Femur (tissue), 1 donor: Measurements from ENCODE around the gene FAM20C.
"Not testable (repeated sequence)": the region's sequence is repeated elsewhere in the genome, so short reads cannot be mapped to it uniquely, and the experiment has no call there.

ENCODE experiments used
- DNase-seq: peaks from one replicate; pipeline ENCODE4 v3.0.0-alpha.2; 2017

The FAM20C gene

DNA sequence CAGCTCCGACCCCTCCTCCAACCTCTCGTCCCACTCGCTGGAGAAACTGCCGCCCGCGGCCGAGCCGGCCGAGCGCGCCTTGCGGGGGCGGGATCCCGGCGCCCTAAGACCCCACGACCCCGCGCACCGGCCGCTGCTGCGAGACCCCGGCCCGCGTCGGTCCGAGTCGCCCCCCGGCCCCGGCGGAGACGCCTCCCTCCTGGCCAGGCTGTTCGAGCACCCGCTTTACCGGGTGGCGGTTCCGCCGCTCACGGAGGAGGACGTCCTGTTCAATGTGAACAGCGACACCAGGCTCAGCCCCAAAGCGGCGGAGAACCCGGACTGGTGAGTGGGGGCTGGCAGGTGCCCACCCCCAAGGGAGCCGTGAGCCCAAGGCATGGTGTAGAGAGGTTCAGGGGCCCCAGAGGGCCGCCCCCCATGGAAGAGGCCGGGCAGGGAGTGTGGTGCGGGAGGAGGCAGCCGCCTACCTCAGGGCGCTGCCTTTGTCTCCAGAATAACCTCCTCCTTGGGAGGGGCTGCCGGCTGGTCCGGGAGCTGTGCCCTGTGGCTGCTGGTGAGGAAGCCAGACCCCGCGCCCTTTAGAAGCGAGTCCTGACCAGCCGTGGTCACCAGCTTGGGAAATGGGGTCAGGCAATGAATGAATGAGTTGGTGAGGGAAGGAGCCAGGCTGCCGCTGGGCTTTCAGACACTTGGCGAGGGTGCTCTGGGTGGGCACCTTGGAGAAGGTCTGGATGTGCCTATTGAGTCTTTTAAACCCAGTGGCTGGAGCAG is 1.3 kb downstream of the FAM20C start:
- DNase-seq, result no peak

DNA sequence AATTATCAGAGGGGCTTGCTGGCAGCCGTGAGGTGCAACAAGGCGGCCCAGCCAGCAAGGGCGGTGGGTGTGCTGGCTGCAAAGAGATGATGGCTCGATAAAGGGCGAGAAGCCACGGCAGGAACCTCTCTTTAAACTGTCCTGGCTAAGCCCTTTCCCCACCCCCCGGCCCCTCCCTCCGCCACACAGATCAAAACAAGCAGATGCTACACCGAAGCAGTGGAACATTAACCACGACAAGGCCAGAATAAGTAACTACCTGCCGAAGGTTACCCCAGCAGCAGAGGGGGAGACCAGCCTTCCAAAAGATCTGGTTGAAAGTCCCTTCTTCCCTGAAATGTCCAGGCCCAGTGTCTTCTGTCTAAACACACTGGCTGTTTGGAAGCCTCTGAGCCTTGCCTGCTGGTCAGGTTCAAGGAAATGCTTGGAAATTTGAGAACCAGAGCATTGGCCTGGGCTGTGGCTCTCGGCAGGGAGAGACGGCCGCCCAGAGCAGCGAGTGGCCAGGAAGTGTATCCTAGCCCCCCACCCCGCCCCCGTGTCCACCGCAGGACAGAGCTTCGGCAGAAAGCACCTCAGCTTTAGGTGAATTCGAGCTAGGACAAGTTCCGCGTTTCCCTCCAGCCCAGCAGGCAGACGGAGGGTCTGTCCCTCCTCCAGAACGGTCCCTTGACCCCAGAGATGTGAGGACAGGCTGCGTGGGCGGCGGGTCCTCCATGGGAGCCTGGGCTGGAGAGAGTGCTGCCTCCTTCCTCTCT is 2.1 kb downstream of the FAM20C start:
- peak; percentile 67 for DNase-seq

DNA sequence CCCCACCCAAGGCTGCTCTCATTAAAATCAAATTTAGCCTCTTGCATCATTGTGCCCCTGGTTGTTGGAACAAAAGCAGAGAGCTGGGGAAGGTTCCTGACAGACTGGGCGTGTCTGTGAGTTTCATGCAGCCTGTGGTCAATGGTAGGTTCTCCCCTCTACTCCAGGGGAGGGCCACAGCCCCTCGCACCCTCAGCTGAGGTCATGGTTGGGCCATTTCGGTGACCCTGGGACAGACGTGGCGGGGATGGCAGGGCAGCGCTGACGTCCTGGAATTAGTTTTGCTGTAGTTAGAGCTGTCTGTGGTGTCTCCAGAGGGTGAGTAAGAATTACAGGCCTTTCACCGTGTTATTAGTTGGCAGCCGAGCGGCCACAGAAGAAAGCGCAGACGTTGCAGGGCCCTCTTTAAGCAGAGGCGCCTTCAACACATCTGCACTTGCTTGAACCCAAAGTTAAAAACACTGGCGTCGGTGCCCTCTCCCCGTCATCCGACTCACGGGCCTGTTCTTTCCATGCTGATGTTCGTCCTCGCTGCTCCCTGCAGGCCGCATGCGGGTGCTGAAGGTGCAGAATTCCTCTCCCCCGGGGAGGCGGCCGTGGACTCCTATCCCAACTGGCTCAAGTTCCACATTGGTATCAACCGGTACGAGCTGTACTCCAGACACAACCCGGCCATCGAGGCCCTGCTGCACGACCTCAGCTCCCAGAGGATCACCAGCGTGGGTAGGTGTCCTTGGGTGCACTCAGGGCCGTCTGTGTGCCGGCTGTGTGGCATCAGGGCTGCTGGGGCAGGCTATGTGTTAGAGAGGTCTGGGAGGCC is 2.8 kb downstream of the FAM20C start:
- DNase-seq, result peak; percentile 56

DNA sequence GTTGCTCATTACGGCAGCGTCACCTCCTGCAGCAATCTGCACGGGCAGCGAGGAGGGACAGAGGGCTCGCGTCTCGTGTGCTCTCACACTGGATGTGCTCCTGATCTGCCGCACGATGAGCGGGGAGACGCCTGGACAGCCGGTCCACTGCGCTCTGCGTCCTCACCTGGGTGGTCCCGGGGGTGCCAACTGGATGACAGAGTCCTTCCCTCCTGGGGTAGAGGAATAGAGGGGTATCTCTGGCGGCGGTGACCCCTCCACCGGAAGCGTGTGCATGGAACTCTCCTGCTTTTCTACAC is 3.4 kb downstream of the FAM20C start:
- no peak for DNase-seq

DNA sequence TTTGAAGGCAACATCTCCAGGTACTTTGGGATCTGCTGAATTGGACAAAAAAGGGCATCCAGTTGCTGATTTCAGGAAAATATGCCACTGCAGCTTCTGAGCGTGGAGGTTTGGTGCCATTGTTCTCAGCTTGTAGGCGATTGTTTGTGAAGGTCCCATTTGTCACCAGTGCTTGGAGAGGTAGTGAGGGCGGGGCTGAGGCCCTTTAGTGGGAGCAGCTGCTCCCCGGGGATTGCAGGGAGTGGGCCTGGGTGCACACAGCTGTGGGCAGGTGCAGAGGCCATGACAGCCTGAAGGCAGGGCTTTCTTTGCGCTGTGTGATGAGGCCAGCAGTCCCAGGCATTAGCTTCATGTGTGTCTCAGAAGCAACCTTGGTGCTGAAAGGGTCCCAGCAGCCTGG is 3.9 kb downstream of the FAM20C start:
- DNase-seq, result no peak

DNA sequence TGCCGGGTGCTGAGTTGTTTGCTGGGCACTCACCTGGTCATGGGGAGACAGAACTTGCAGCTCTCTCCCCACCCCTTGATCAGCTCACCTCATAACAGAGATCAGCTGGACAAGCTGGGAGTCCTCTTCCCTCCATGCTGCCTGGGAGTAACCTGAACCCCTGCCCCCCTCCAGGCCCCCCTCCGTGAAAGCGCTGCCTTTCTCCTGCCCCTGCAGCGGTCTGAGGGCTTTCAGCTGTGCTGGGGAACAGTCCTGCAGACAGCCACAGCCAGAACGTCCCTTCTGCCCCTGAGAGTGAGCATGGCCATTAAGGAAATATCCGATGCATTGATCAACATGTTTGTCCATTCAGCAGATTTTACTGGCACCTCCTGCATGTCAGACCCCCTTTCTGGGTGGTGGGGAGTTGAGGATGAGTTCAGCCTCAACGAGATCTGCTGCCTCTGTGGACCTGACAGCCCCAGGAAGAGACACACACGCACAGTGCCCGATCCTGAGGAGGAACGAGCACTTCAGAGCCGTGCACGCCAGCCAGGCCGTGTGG is 4.5 kb downstream of the FAM20C start:
- DNase-seq, result no peak

DNA sequence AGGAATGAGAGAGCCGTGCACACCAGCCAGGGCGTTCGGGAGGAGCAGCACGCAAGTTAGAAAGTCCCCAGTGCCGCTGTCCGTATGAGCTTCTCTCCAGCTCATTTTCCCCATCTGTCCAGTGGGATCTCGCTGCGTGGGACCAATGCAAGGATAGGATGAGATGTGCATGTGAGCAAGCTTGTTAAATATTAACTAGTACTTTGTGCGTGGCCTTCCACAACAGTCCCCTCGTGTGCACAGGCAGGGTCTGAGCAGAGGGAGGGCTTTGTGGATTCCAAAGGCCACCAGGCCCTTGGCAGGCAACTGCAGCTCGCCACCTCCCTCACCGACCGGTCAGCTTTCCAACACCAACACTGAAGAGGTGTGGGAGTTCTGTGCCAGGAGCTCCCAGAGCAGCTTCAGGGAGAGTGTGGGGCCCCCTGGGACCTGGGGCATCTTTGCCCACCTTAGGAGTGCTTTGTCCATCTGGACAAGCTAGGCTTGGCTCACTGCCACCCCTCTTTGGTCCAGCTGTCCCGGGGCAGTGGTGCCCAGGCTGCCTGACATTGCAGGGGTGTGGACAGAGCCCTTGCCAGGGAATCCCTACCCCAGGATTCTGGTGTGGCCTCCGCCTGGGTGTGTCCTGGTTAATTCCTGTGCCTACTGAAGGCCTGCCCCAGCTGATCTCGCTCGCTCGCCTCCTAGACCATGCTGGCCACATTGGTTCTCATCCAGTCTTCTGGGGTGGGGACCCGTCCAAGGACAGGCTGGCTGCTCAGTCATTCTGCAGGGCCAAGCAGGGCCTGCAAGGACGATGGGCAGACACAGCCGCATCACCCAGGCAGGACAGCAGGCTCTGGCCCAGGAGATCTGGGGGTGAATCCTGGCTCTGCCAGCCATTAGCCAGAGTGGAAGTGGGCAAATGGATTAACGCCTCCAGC is 5.3 kb downstream of the FAM20C start:
- no peak for DNase-seq

DNA sequence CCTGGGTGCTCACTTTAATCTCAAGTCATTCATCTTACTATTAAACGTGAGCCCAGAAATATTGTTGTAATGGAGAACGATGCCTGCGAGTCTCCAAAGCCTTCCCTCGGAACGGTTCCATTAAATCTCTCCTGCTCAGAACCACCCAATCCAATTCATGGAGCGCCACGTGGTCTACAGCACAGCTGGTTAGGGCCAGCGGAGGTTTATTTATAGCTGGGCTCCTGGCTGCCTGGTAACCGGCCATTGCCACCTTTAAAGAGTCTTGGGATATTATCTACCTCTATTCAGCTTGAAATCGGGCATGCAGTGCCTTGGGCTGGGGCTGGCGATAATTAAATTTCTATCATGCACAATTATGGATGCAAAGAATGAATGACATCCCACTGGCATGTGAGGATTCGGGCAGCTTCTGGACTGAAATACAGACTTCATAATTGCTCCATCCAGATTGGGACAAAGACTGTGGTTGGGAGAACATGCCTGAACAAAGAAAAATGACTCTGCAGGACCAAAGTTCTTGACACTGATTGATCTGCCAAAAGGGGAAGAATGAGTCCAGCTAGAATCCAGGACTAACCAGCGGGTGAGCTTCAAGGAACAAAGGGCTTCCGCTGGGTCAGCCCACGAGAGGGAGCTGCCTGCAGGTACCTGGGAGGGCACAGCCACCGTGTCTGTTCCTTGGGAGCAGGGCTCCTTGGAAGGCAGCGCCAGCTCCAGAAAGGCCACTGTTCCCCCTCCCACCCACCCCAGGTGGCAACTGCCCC is 7.3 kb downstream of the FAM20C start:
- no peak for DNase-seq

DNA sequence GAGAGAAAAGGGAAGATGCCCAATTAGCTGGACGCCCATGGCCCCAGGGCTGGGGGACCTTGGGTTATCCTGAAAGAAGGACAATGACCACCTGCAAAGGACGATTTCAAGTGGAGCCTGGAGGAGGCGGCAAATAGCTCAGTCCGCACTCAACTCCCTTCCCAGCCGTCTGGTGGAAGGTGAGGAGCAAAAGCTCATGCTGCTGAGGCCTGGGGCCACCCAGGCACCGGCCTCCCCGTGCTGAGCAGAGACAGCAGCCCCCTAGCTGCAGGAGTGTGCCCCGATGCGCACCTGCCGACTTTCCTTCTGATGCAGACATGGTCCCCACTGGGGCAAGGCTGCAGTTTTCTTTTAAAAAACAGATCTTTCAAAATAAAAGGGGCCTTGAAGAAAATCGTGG is 7.9 kb downstream of the FAM20C start:
- no peak for DNase-seq

DNA sequence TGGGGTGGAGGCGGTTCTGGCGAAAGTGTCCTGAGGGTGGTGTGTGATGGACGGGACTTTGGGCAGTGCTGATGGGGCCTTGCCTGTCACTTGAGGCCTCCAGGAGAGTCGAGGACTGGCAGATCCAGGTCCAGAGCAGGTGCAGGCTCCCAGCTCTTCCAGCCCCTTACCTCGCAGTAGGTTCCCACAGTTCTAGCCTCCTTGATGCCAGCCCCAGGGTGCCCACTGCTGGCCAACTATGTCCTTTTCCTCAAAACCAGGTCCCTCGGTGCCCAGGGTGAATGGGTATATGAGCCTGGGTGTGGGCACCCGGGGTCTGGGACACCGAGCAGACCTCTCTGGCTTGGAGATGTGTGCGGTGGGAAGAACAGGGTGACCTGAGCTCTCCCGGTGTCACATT is 8.3 kb downstream of the FAM20C start:
- no peak for DNase-seq

DNA sequence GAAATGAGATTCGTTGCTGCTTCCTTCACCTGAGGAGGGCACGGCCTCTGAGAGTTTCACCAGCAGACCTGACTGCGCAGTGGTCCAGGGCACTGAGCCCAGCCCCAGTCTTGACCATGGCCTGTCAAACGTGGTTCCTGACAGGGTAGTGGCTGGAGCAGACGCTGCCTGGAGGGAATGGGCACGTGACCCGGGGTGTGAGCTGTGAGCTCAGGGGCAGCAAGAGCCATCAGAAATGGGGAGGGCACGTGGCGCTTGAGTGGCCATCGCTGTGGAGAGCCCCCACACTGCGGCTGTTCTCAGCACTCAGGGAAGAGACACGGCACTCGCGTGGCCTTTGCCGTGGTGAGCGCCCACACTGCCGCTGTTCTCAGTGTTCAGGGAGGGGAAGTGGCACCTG is 12.0 kb downstream of the FAM20C start:
- DNase-seq, result no peak

DNA sequence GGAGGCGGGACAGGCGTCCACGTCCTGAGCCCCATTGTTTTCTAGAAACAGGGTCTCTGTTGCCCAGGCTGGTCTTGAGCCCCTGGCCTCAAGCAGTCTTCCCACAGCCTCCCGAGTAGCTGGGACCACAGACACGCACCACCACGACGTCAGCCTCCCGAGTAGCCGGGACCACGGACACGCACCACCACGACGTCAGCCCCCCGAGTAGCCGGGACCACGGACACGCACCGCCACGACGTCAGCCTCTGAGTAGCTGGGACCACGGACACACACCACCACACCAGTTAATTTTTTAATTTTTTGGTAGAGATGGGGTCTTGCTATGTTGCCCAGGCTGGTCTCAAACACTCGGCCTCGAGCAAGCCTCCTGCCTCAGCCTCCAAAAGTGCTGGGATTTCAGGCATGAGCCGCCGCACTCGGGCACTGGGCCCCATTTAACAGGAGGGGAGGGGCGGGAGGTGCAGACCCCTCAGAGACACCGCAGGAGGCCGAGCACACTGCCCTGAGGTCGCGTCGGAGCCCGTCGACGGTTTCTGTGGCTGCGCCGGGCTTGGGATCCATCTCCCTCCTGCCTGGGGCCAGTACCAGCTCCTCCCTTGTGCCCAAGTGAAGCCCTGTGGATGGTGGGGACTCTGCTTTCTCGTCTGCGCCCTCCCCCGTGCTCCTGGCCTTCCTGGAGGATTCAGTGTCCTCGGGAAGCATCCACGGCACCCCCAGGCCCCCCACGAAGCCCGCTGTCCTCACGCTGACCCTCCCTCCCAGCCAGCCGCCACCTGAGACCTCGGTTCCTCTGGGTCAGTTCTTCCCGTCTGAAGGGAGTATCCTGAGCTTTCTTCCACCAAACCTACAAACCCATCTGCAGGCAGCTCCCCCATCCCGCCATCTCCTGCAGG is 13.0 kb downstream of the FAM20C start:
- no peak for DNase-seq

DNA sequence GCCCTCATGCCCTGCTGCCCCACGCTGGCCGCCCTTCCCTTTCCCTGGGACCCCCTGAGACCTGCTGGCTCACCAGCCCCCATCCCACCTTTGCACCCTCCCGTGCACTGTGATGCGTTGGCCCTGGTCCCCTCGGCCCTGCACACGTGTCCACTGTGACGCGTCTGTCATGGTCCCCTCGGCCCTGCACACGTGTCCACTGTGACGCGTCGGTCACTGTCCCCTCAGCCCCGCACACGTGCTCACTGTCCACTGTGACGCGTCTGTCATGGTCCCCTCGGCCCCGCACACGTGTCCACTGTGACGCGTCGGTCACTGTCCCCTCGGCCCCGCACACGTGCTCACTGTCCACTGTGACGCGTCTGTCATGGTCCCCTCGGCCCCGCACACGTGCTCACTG is 14.0 kb downstream of the FAM20C start:
- DNase-seq, result not testable (repeated sequence)

DNA sequence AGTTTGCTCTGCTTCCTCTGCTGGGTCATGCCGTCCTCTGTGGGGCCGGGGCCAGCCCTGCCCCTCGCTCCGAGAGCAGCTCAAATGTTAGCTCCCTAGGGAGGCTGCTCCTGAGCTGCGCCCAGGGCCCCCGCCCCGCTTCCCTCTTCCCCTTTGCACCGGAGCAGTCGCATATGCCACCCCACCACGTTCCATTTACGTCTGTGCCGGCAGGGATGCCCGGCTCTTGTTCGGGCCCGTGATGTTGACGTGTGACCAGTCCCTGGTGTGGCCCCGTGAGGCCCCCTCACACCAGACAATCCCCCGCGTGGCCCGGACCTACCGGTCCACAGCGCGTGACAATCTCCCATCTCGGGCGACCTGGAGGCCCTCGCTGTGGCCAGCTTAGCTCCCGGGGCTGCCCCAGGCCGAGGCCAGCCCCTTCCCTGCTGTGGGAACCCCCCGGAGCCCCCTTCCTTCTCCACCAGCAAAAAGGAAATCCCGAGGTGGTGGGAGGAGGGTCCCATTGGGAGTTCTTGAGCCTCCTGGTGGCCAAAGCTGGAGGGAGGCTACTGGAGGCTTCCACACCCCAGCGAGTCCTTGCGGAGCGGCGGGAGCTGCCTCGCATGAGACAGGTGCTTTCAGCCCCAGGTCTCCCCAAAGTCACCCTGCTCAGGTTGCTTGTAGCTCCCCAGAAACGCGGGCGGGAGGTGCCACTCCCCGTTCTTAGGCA is 15.2 kb downstream of the FAM20C start:
- no peak for DNase-seq

DNA sequence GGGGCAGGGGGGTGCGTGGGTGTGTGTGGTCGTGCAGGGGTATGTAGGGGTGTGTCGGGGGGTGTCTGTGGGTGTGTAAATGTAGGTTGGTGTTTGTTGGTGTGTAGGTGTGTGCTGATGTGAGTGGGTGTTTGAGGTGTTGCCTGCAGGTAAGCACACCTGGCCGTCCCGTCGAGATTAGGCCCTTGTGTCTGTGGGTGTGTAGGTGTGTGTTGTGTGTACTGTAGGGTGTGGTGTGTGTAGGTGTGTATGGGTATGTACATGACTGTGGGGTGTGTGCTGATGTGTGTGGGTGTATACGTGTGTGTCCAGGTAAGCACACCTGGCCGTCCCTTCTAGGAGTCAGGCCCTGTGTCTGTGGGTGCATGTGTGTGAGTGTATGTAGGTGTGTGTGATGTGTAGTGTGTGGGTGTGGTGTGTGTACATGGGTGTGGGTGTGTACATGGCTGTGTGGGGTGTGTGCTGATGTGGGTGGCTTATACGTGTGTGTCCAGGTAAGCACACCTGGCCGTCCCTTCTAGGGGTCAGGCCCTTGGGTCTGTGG is 15.8 kb downstream of the FAM20C start:
- no peak for DNase-seq

DNA sequence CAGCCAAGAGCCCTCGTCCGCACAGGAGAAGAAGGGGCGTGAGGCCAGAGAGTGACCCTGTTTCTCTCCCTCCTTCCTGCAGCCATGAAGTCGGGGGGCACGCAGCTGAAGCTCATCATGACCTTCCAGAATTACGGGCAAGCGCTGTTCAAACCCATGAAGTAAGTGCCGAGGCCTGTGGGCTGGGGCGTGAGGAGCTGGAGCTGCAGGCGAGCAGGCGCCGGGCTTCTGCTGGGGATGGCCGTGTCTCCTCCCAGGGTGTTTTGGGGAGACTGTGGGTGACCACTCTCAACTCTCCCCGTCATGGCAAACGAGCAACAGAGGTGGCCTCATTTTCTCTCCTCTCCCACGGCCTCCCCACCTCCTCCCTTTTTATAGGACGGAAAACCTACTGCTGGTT is 16.4 kb downstream of the FAM20C start:
- no peak for DNase-seq

DNA sequence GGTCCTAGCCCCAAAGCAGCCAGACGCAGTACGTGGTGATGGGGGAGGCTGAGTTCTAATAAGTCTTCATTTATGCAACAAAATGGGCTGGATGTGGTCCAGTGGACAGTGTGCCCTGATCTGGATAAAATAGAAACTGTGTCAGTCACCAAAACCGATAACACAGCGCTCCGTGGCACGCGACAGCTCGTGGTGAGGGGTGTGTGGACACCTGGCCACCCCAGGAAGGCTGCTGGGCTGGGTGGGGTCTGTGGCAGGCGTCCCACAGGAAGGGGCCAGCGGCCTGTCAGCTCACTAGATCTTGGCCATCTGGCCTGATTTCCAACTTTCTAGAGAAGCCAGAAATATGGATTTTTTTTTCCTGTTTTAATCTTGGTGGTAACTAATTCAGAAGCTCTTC is 17.0 kb downstream of the FAM20C start:
- no peak for DNase-seq

DNA sequence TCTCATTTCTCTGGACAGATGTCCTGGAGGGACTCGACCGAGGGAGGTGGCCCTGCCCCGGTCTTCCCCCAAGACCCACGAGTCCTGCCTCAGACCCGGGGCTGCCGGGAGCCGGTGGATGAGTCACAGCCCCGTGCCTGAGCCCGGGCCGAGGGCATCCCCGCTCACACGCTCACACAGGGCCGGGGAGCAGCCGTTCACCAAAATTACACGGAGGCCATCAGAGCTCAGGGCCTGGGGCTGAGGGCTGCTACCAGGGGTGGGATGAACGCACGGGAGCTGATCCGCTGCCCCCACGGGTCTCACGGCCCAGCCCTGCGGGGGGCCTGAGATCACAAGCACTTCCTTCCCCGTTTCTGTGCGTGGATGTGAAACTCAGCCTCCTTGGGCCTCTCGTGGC is 17.5 kb downstream of the FAM20C start:
- DNase-seq, result no peak

DNA sequence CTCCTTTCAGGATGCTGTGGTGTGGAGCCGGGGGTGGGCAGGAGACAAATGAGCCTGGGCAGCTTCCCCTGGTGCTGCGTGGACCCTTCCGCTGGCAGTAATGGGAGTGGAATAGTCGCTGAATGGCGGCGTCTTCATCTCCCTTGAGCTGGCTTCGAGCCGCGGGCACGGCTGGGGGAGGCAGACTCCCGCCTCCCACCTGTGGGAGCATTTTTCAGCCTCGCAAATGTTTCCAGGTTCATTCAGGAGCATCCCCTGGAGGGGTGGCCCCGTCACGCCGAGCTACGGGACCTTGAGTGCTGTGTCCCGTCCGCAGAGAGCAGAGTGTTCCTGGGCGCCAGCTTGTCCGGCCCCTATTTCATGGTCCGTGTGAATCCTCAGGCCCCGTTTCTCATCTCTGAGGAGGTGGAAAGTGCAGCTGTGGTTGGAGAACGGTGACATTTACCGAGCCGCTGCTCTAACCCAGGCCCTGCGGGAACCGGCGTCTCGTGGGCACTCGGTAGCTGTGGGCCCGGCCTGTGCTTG is 18.1 kb downstream of the FAM20C start:
- DNase-seq, result no peak
